CD4-positive, alpha-beta T cell (primary cell): ENCODE data around the gene SRRD. TPM values are rescaled to one million over a fixed set of nuclear protein-coding genes. Genes with fewer than 3 reads are reported as not detected.

ENCODE experiments used
- ATAC-seq: fragments of 200-7000 bp; cut with Tn5 transposase; one replicate; pipeline ENCODE4 v1.10.0; 2022; ENCODE audit warnings: mild to moderate bottlenecking; ENCODE audit not compliant: poor library complexity
- CTCF ChIA-PET: fragments of 350-600 bp; sonication (Branson Sonifier 250); formaldehyde crosslinking; loops from one replicate; lab custom pipeline; 2021; ENCODE audit warnings: antibody characterized with exemption, inconsistent platforms; lab: Charles Lee
- POLR2A ChIA-PET: fragments of 350-600 bp; sonication (Branson Sonifier 250); formaldehyde crosslinking; loops from one replicate; lab custom pipeline; 2021; ENCODE audit warnings: antibody characterized with exemption, inconsistent platforms; lab: Charles Lee
- DNase-seq, 14 experiments: peaks; one replicate each; pipeline ENCODE4 v3.0.0-alpha.2; 2013 to 2020; ENCODE audit warnings: mixed read lengths in 2 of 14
- H3K27ac ChIP-seq, 2 donors: one replicate each; pipeline versions ENCODE4 v1.5.1 to v1.7.0; 2013; ENCODE audit warnings: low read length in 2 of 2, low read depth in 1 of 2, mild to moderate bottlenecking in 1 of 2
- H3K27me3 ChIP-seq, 2 experiments: 1 replicate in 1 of 2; 2 replicates in 1 of 2; pipeline versions ENCODE4 v1.6.1 to v1.7.0; 2013; ENCODE audit warnings: low read length in 2 of 2, control low read depth in 1 of 2, mild to moderate bottlenecking in 1 of 2, moderate library complexity in 1 of 2; ENCODE audit not compliant: insufficient read depth in 2 of 2, control insufficient read depth in 1 of 2
- H3K36me3 ChIP-seq: one replicate; pipeline ENCODE4 v1.6.1; 2013; ENCODE audit warnings: low read length, control low read depth; ENCODE audit not compliant: insufficient read depth
- H3K4me1 ChIP-seq: one replicate; pipeline ENCODE4 v1.6.1; 2013; ENCODE audit warnings: low read length, control low read depth; ENCODE audit not compliant: insufficient read depth
- H3K4me3 ChIP-seq: one replicate; pipeline ENCODE4 v1.5.1; 2013; ENCODE audit warnings: mild to moderate bottlenecking, low read length, moderate library complexity
- H3K9me3 ChIP-seq, 2 experiments: 1 replicate in 1 of 2; 2 replicates in 1 of 2; pipeline versions ENCODE4 v1.6.1 to v1.7.0; 2013; ENCODE audit warnings: low read length in 2 of 2, mild to moderate bottlenecking in 2 of 2, control low read depth in 1 of 2, moderate library complexity in 1 of 2; ENCODE audit not compliant: control insufficient read depth in 1 of 2, insufficient read depth in 1 of 2
- H3K27ac Mint-ChIP-seq: one replicate; pipeline ENCODE4 v1.8.0; 2020; ENCODE audit warnings: mixed read lengths
- H3K27me3 Mint-ChIP-seq: one replicate; pipeline ENCODE4 v1.8.0; 2021; ENCODE audit warnings: mixed read lengths
- H3K36me3 Mint-ChIP-seq: one replicate; pipeline ENCODE4 v1.8.0; 2021; ENCODE audit warnings: low read depth, mixed read lengths
- H3K4me1 Mint-ChIP-seq: one replicate; pipeline ENCODE4 v1.8.0; 2021; ENCODE audit warnings: low read depth, mixed read lengths
- H3K4me3 Mint-ChIP-seq: one replicate; pipeline ENCODE4 v1.8.0; 2020; ENCODE audit warnings: mild to moderate bottlenecking, mixed read lengths
- H3K9me3 Mint-ChIP-seq: one replicate; pipeline ENCODE4 v1.8.0; 2020; ENCODE audit warnings: mixed read lengths
- CTCF ChIP-seq: fragments of 200-600 bp; IDR thresholded peaks from one replicate; pipeline ENCODE4 v1.8.0; 2022; ENCODE audit warnings: antibody characterized with exemption, mild to moderate bottlenecking
- intact Hi-C, 2 experiments: fragments of 100-400 bp; cut with DNase I in 1 of 2; cut with micrococcal nuclease in 1 of 2; formaldehyde crosslinking; loops; one replicate each; pipeline versions ENCODE4 v1.15.1 to v1.9.0; 2023 to 2025; cut with DNase I, micrococcal nuclease
- total RNA-seq, 174 experiments: library from RNA in 2 of 174; stranded (reverse) in 2 of 174; gene quantifications; one replicate each; pipeline ENCODE4 v1.2.3 and lab custom pipeline; 2021 to 2026

Gene SRRD
- total RNA-seq, 2 experiments from 2014 or later: 25.8 to 27.2 TPM

- no peak for ATAC-seq
- POLR2A ChIA-PET: interaction anchor here (1.7 kb wide), 1 partner anchor 20 kb away, joined by 6 read pairs; the partner anchor contains the start of genes HPS4 and SRRD
- H3K36me3 ChIP-seq: peaks cover 87% of the 10 kb centered on the region
Measured at GRCh38 chr22:26463101-26463661, 20.5 kb upstream of the SRRD start.

GRCh38 chr22:26463688-26464087 is 20.0 kb upstream of the SRRD start:
- no peak for ATAC-seq
- H3K36me3 ChIP-seq: peaks cover 88% of the 10 kb centered on the region
- Mint-ChIP-seq H3K27ac (no peak overlapping the region), H3K27me3 (no peaks in the 10 kb centered on the region), H3K4me3 (no peak overlapping the region), H3K4me1 (peaks cover 6% of the 10 kb centered on the region), H3K9me3 (no peaks in the 10 kb centered on the region), H3K36me3 (peaks cover 88% of the 10 kb centered on the region)
- ChIA-PET CTCF (no interaction called here), POLR2A (interaction anchor here (1.7 kb wide), 1 partner anchor 20 kb away, joined by 6 read pairs; the partner anchor contains the start of genes HPS4 and SRRD)
- H3K9me3 ChIP-seq: no peaks in the 10 kb centered on the region
- H3K4me1 ChIP-seq: no peaks in the 10 kb centered on the region
- no peaks in the 10 kb centered on the region for H3K27me3 ChIP-seq
- H3K4me3 ChIP-seq: no peak overlapping the region
- intact Hi-C loops: no loop called here
- TF ChIP-seq CTCF: no peak
- H3K27ac ChIP-seq: no peak overlapping the region
- no peak for DNase-seq

More at GRCh38 chr22:26463101-26463661, 20.5 kb upstream of the SRRD start:
- H3K4me1 ChIP-seq: no peaks in the 10 kb centered on the region
- CTCF ChIA-PET: no interaction called here
- H3K27ac ChIP-seq: no peak overlapping the region
- H3K9me3 ChIP-seq: no peaks in the 10 kb centered on the region
- H3K9me3 Mint-ChIP-seq: no peaks in the 10 kb centered on the region
- no peak for DNase-seq
- no peaks in the 10 kb centered on the region for H3K27me3 Mint-ChIP-seq
- no peak overlapping the region for H3K27ac Mint-ChIP-seq
- no peak overlapping the region for H3K4me3 Mint-ChIP-seq
- no peaks in the 10 kb centered on the region for H3K27me3 ChIP-seq
- intact Hi-C loops: no loop called here
- TF ChIP-seq CTCF: no peak
- H3K4me1 Mint-ChIP-seq: peaks cover 6% of the 10 kb centered on the region
- H3K36me3 Mint-ChIP-seq: peaks cover 88% of the 10 kb centered on the region
- no peak overlapping the region for H3K4me3 ChIP-seq

- intact Hi-C loops: no loop called here
- Mint-ChIP-seq H3K4me3 (no peak overlapping the region), H3K27me3 (no peaks in the 10 kb centered on the region), H3K4me1 (peaks cover 6% of the 10 kb centered on the region), H3K9me3 (no peaks in the 10 kb centered on the region), H3K27ac (no peak overlapping the region), H3K36me3 (peaks cover 90% of the 10 kb centered on the region)
- Histone ChIP-seq H3K27ac (no peak overlapping the region), H3K4me1 (no peaks in the 10 kb centered on the region), H3K27me3 (no peaks in the 10 kb centered on the region), H3K4me3 (no peak overlapping the region), H3K36me3 (peaks cover 90% of the 10 kb centered on the region), H3K9me3 (no peaks in the 10 kb centered on the region)
- no peak for ATAC-seq
- POLR2A ChIA-PET: interaction anchor here (1.7 kb wide), 1 partner anchor 19 kb away, joined by 6 read pairs; the partner anchor contains the start of genes HPS4 and SRRD
- TF ChIP-seq CTCF: no peak
- CTCF ChIA-PET: no interaction called here
- no peak for DNase-seq
Measured at GRCh38 chr22:26464312-26464711, 19.4 kb upstream of the SRRD start.
